Left cardiac atrium (tissue), 4 donors: Measurements from ENCODE around the gene GNG7. TPM values are rescaled to one million over a fixed set of nuclear protein-coding genes. Genes with fewer than 3 reads are reported as not detected.
"Not testable (repeated sequence)": the region's sequence is repeated elsewhere in the genome, so short reads cannot be mapped to it uniquely, and the experiment has no call there.

Source experiments
- ATAC-seq, 2 donors: fragments of 200-7000 bp; cut with Tn5 transposase; one replicate each; pipeline ENCODE4 v1.9.1; 2020; ENCODE audit warnings: mild to moderate bottlenecking in 2 of 2, moderate library complexity in 2 of 2
- DNase-seq: peaks from one replicate; pipeline ENCODE4 v3.0.0-alpha.2; 2020
- intact Hi-C, 2 donors: fragments of 100-400 bp; cut with DNase I; formaldehyde crosslinking; loops; one replicate each; pipeline versions ENCODE4 v1.14.1 to v1.15.1; 2022 to 2023
- total RNA-seq, 2 donors: library from RNA; stranded (reverse); fragmentation: NEBNext Ultra II Directional; extraction: Animal tissue kit (Norgen Biotek cat#: 25700); gene quantifications; one replicate each; pipeline ENCODE4 v1.2.1, GENCODE V29; 2021
- donor health status: DM: no; HTN: yes; CAD: no.
- donor health status: DM: no; HTN: yes; CAD: no; lungs with severe emphysema.
- donor health status: DM: yes; HTN: yes; CAD: no.
- donor health status: Dilated cardiomyopathy.

GNG7 gene
- total RNA-seq, 2 donors from 2014 or later = 19.8 to 45.9 TPM

GRCh38 chr19:2634228-2634951 lies 68.1 kb downstream of the GNG7 start:
- intact Hi-C loops = no loop called here
- DNase-seq (peak; percentile 83), ATAC-seq (peak; percentile 53 to 83)

- DNase-seq = no peak
- intact Hi-C loops = no loop called here
Measured at GRCh38 chr19:2633693-2634075, 68.8 kb downstream of the GNG7 start.

GRCh38 chr19:2631213-2631821 lies 71.2 kb downstream of the GNG7 start:
- intact Hi-C loops = no loop called here
- ATAC-seq (no peak), DNase-seq (no peak)

More at GRCh38 chr19:2633693-2634075, 68.8 kb downstream of the GNG7 start:
- no peak for ATAC-seq

- intact Hi-C loops = no loop called here
- ATAC-seq = no peak
- no peak for DNase-seq
Measured at GRCh38 chr19:2630352-2631001, 72.0 kb downstream of the GNG7 start.

GRCh38 chr19:2629491-2630351 lies 72.8 kb downstream of the GNG7 start:
- intact Hi-C loops = no loop called here
- ATAC-seq (peak in 1 of 2 donors; percentile 21), DNase-seq (no peak)

- DNase-seq = no peak
- no peak for ATAC-seq
- intact Hi-C loops = no loop called here
Measured at GRCh38 chr19:2628597-2628996, 73.9 kb downstream of the GNG7 start.

GRCh38 chr19:2627855-2628254 lies 74.6 kb downstream of the GNG7 start:
- no peak for DNase-seq
- no peak for ATAC-seq
- intact Hi-C loops = no loop called here

GRCh38 chr19:2627319-2627829 lies 75.1 kb downstream of the GNG7 start:
- intact Hi-C loops = no loop called here
- DNase-seq (peak; percentile 85), ATAC-seq (peak; percentile 67 to 89)

GRCh38 chr19:2625434-2625833 lies 77.1 kb downstream of the GNG7 start:
- no peak for DNase-seq

GRCh38 chr19:2624537-2625091 lies 77.9 kb downstream of the GNG7 start:
- intact Hi-C loops = no loop called here

More at GRCh38 chr19:2625434-2625833, 77.1 kb downstream of the GNG7 start:
- intact Hi-C loops = no loop called here
- peak in 1 of 2 donors; percentile 7 for ATAC-seq

GRCh38 chr19:2623798-2624197 lies 78.7 kb downstream of the GNG7 start:
- DNase-seq = no peak
- intact Hi-C loops = no loop called here
- ATAC-seq = no peak

More at GRCh38 chr19:2624537-2625091, 77.9 kb downstream of the GNG7 start:
- DNase-seq (peak; percentile 69), ATAC-seq (peak; percentile 39 to 72)

GRCh38 chr19:2622371-2622961 lies 80.0 kb downstream of the GNG7 start:
- intact Hi-C loops, ATAC-seq, DNase-seq: not testable (repeated sequence)

GRCh38 chr19:2619076-2619475 lies 83.4 kb downstream of the GNG7 start:
- ATAC-seq (no peak), DNase-seq (no peak)
- intact Hi-C loops = no loop called here

- intact Hi-C loops = no loop called here
- peak; percentile 71 for DNase-seq
Measured at GRCh38 chr19:2618611-2619010, 83.9 kb downstream of the GNG7 start.

GRCh38 chr19:2617393-2618165 lies 84.9 kb downstream of the GNG7 start:
- intact Hi-C loops = no loop called here
- peak; percentile 10 for DNase-seq
- no peak for ATAC-seq

More at GRCh38 chr19:2618611-2619010, 83.9 kb downstream of the GNG7 start:
- peak in 1 of 2 donors; percentile 44 for ATAC-seq

GRCh38 chr19:2616741-2617392 lies 85.6 kb downstream of the GNG7 start:
- intact Hi-C loops = no loop called here
- DNase-seq (peak; percentile 56), ATAC-seq (peak in 1 of 2 donors; percentile 74)

GRCh38 chr19:2615782-2616181 lies 86.7 kb downstream of the GNG7 start:
- peak; percentile 14 for DNase-seq
- intact Hi-C loops = no loop called here
- no peak for ATAC-seq
